Ovary (tissue), 9 donors: ENCODE results near the gene PMP22. TPM values are rescaled to one million over a fixed set of nuclear protein-coding genes. Genes with fewer than 3 reads are reported as not detected.
A peak's percentile ranks its signal among the peaks of the same experiment; 100 is the strongest.

Experiments used
- DNase-seq, 5 donors: peaks; one replicate each; pipeline ENCODE4 v3.0.0-alpha.2; 2019 to 2020
- H3K27ac ChIP-seq, 2 donors: fragments of 200-600 bp; one replicate each; pipeline versions ENCODE4 v1.5.1 to v1.8.0; 2019 to 2022
- H3K27me3 ChIP-seq: fragments of 200-600 bp; one replicate; pipeline ENCODE4 v1.8.0; 2022
- H3K36me3 ChIP-seq: fragments of 200-600 bp; sonication (generic); one replicate; pipeline ENCODE4 v1.5.1; 2019
- H3K4me1 ChIP-seq: one replicate; pipeline ENCODE4 v1.8.1; 2013; ENCODE audit warnings: mild to moderate bottlenecking, moderate library complexity; ENCODE audit not compliant: insufficient read depth
- H3K4me3 ChIP-seq: fragments of 200-600 bp; sonication (generic); one replicate; pipeline ENCODE4 v1.5.1; 2017
- H3K9me3 ChIP-seq, 2 donors: fragments of 200-600 bp in 1 of 2; sonication (generic) in 1 of 2; one replicate each; pipeline versions ENCODE4 v1.5.1 to v1.8.1; 2013 to 2019; ENCODE audit warnings: mild to moderate bottlenecking in 1 of 2, moderate library complexity in 1 of 2
- EP300 ChIP-seq: sonication (generic); formaldehyde crosslinking; IDR thresholded peaks from one replicate; pipeline ENCODE4 v1.6.1; 2017; ENCODE audit warnings: antibody characterized with exemption
- POLR2A ChIP-seq: fragments of 450-650 bp; IDR thresholded peaks from one replicate; pipeline ENCODE4 v1.6.1; 2017; ENCODE audit warnings: antibody characterized with exemption, mild to moderate bottlenecking, moderate library complexity
- WGBS, 3 donors: extraction: QIAGEN DNeasy Blood & Tissue Kit in 1 of 3; methylation state at CpG; one replicate each; pipeline versions ENCODE4 v1.1.5 to v1.1.7; 2013 to 2017; 5-methylcytosine and 5-hydroxymethylcytosine counted together
- intact Hi-C, 4 donors: fragments of 100-400 bp; cut with DNase I; formaldehyde crosslinking; loops; one replicate each; pipeline versions ENCODE4 v1.11.0 to v1.15.1; 2022 to 2023
- polyA plus RNA-seq, 2 donors: library from polyadenylated mRNA; stranded (reverse); fragments of 200-250 nt in 1 of 2; fragments of 350-450 nt in 1 of 2; fragmentation: Illumina TruSeq in 1 of 2; extraction: RNeasy Lipid Tissue Mini Kit (QIAGEN cat#74804) in 1 of 2; gene quantifications; one replicate each; pipeline ENCODE4 v1.2.3, GENCODE V29; 2013 to 2014
- total RNA-seq, 7 donors: library from RNA; depleted of rRNA in 2 of 7; stranded (reverse); fragments of >200 nt in 2 of 7; fragmentation: NEBNext Ultra II Directional in 3 of 7; extraction: Animal tissue kit (Norgen Biotek cat#: 25700) in 3 of 7; gene quantifications; one replicate each; pipeline versions ENCODE4 v1.1.0 to v1.2.4, GENCODE V29; 2016 to 2023
- TF ChIP-seq, protein P1 (sequence below), 3 donors: fragments of 450-650 bp in 2 of 3; fragments of 200-600 bp in 1 of 3; IDR thresholded peaks; one replicate each; pipeline versions ENCODE4 v1.5.1 to v1.8.0; 2016 to 2022; ENCODE audit warnings: antibody characterized with exemption in 3 of 3, mild to moderate bottlenecking in 1 of 3
- donor health status: DM: no; HTN: no; CAD: no; lungs with moderate emphysema.
- donor health status: DM: no; HTN: no; CAD: no.
- donor health status: Bipolar disorder and iron deficiency.
- donor health status: DM: yes; HTN: yes; CAD: no.
- donor health status: DM: no; HTN: no; CAD: no.
- donor health status: DM: yes; HTN: yes; CAD: no.

Gene PMP22
- total and polyA plus RNA-seq, 9 donors, result 48.3 to 251 (median 112) TPM

GRCh38 chr17:15266325-15267125, 1.4 kb upstream of the PMP22 start:
- peaks cover 4% of the 10 kb centered on the region for H3K4me1 ChIP-seq
- intact Hi-C loops, result loop anchor here in 1 of 4 donors (5.0 kb wide), 1 partner anchor 76 kb away; the partner anchor contains the start of gene TEKT3
- H3K27ac ChIP-seq, result no peak overlapping the region
- TF ChIP-seq, protein P1, sequence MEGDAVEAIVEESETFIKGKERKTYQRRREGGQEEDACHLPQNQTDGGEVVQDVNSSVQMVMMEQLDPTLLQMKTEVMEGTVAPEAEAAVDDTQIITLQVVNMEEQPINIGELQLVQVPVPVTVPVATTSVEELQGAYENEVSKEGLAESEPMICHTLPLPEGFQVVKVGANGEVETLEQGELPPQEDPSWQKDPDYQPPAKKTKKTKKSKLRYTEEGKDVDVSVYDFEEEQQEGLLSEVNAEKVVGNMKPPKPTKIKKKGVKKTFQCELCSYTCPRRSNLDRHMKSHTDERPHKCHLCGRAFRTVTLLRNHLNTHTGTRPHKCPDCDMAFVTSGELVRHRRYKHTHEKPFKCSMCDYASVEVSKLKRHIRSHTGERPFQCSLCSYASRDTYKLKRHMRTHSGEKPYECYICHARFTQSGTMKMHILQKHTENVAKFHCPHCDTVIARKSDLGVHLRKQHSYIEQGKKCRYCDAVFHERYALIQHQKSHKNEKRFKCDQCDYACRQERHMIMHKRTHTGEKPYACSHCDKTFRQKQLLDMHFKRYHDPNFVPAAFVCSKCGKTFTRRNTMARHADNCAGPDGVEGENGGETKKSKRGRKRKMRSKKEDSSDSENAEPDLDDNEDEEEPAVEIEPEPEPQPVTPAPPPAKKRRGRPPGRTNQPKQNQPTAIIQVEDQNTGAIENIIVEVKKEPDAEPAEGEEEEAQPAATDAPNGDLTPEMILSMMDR (IDR thresholded peaks at IDR 0.05), result no peak
- TF ChIP-seq EP300 (no peak), POLR2A (no peak)
- no peaks in the 10 kb centered on the region for H3K9me3 ChIP-seq
- 81 to 90% (median 84%) methylated on average over 13 of the region's 13 CpGs for WGBS, 3 donors
- no peaks in the 10 kb centered on the region for H3K27me3 ChIP-seq
- no peak overlapping the region for H3K4me3 ChIP-seq
- no peaks in the 10 kb centered on the region for H3K36me3 ChIP-seq
- no peak for DNase-seq

DNA sequence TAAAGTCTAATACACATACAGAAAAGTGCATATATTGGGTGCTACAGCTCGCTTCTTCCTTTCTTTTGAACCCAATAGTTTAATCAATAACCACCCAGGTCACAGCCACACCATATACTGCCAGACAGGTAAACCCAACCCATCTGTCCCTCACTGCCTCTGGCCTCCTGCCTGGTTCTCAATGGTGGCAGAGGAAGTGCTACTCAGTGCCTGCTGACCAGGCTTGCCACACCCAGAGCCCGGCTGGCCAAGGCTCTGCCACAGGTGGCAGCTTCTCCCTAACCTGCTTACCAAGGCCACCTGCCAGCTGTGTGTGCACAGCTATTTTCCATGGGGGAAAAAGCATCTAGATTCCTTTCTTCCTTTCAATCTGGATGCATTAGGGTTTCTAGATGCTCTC, 584 bp downstream of the PMP22 start:
- DNase-seq, result peak in 1 of 5 donors; percentile 30
- WGBS, 3 donors, result 53 to 72% (median 58%) methylated on average over 2 of the region's 2 CpGs
- Histone ChIP-seq H3K27ac (no peak overlapping the region), H3K9me3 (no peaks in the 10 kb centered on the region), H3K36me3 (no peaks in the 10 kb centered on the region), H3K4me1 (peaks cover 4% of the 10 kb centered on the region), H3K4me3 (peak overlapping the region; percentile 12), H3K27me3 (no peaks in the 10 kb centered on the region)
- no peak for TF ChIP-seq EP300
- TF ChIP-seq POLR2A, result no peak
- TF ChIP-seq, protein P1 (IDR thresholded peaks at IDR 0.05), result no peak
- intact Hi-C loops, result loop anchor here in 2 of 4 donors (5.0 kb wide), 3 partner anchors 143 to 238 kb away; no protein-coding TSS in a partner anchor

DNA sequence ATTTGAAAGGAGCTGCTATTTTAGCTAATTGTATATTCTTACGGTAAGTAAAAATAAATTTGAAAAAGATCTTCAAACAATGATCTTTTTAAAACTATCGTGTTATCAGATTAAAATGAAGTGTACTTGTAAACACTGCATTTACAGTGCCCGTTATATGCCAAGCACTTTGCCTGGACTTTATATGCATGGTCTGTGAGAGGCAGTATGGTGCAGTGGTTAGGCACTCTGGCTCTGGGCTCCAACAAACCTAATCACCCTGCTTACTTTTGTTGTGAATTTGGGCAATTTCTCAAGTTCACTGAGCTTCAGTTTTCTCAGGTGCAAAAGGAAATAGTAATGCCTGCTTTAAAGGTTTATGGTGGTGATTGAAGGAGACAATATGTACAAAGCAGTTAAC, 1.4 kb downstream of the PMP22 start:
- H3K27me3 ChIP-seq, result no peaks in the 10 kb centered on the region
- no peak for DNase-seq
- intact Hi-C loops, result loop anchor here in 2 of 4 donors (2.0 to 5.0 kb wide), 4 partner anchors 144 to 239 kb away; no protein-coding TSS in a partner anchor
- H3K4me1 ChIP-seq, result peaks cover 10% of the 10 kb centered on the region
- no peaks in the 10 kb centered on the region for H3K9me3 ChIP-seq
- TF ChIP-seq, protein P1 (IDR thresholded peaks at IDR 0.05), result no peak
- TF ChIP-seq EP300 (no peak), POLR2A (no peak)
- peak overlapping the region; percentile 71 for H3K4me3 ChIP-seq
- peak overlapping the region in 1 of 2 donors; percentile 93 for H3K27ac ChIP-seq
- no peaks in the 10 kb centered on the region for H3K36me3 ChIP-seq
- WGBS, 3 donors, result 13 to 16% (median 15%) methylated on average over 3 of the region's 3 CpGs

DNA sequence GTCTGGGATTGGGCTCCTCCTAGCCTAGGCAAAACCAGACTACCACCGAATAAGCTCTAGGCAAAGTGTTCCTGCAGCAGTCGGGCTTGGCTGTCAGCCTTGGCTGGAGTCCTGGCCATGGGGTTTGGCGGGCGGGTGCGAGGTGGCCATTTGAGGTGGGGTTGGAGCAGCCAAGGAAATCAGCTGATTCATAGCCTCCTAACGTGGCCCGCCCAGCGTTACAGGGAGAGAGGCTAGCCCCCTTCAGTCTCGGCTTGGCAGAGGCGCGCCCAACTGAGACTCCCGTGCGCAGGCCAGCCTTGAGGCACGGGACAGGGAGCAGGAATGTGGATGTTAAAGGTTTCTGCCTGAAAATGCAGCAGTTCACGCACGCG, 1.9 kb downstream of the PMP22 start:
- H3K27ac ChIP-seq, result peak overlapping the region; percentile 93 to 94
- peaks cover 10% of the 10 kb centered on the region for H3K4me1 ChIP-seq
- no peak for TF ChIP-seq POLR2A
- TF ChIP-seq, protein P1 (IDR thresholded peaks at IDR 0.05), result no peak
- DNase-seq, result peak; percentile 79 to 90 (median 86)
- H3K27me3 ChIP-seq, result no peaks in the 10 kb centered on the region
- intact Hi-C loops, result loop anchor here in 2 of 4 donors (2.0 to 5.0 kb wide), 4 partner anchors 144 to 239 kb away; no protein-coding TSS in a partner anchor
- H3K4me3 ChIP-seq, result peak overlapping the region; percentile 71
- H3K9me3 ChIP-seq, result no peaks in the 10 kb centered on the region
- H3K36me3 ChIP-seq, result no peaks in the 10 kb centered on the region
- 0 to 1% (median 0%) methylated on average over 15 to 17 of the region's 17 CpGs for WGBS, 3 donors
